Kidney (tissue), 14 donors: ENCODE measurements around the gene SEC31A. TPM values are rescaled to one million over a fixed set of nuclear protein-coding genes. Genes with fewer than 3 reads are reported as not detected.

Experiments
- DNase-seq, 5 donors: peaks; one replicate each; pipeline ENCODE4 v3.0.0-alpha.2; 2013 to 2020
- FAIRE-seq: peaks from 2 replicates; lab custom pipeline; 2012; peaks lifted over from hg19 to GRCh38; lab: Jason Lieb, UNC
- H3K27ac ChIP-seq, 2 donors: one replicate each; pipeline ENCODE4 v1.7.0; 2013; ENCODE audit warnings: low read depth in 2 of 2, low read length in 2 of 2, inconsistent platforms in 1 of 2
- H3K27me3 ChIP-seq: one replicate; pipeline ENCODE4 v1.7.1; 2013; ENCODE audit warnings: low read length, inconsistent platforms; ENCODE audit not compliant: control insufficient read depth, insufficient read depth
- H3K36me3 ChIP-seq, 3 donors: one replicate each; pipeline versions ENCODE4 v1.7.0 to v1.7.1; 2013; ENCODE audit warnings: low read length in 3 of 3, control low read depth in 1 of 3, inconsistent platforms in 1 of 3; ENCODE audit not compliant: insufficient read depth in 3 of 3, control insufficient read depth in 2 of 3
- H3K4me1 ChIP-seq, 3 donors: one replicate each; pipeline versions ENCODE4 v1.7.0 to v1.7.1; 2013; ENCODE audit warnings: low read length in 3 of 3, inconsistent platforms in 1 of 3, low read depth in 1 of 3; ENCODE audit not compliant: control insufficient read depth in 2 of 3, insufficient read depth in 2 of 3
- H3K4me3 ChIP-seq, 3 donors: one replicate each; pipeline versions ENCODE4 v1.7.0 to v1.8.1; 2013; ENCODE audit warnings: low read length in 3 of 3, control low read depth in 1 of 3, inconsistent platforms in 1 of 3
- H3K9ac ChIP-seq, 3 donors: one replicate each; pipeline versions ENCODE4 v1.7.0 to v1.7.1; 2013; ENCODE audit warnings: low read length in 3 of 3, control low read depth in 1 of 3, inconsistent platforms in 1 of 3
- H3K9me3 ChIP-seq, 3 donors: one replicate each; pipeline versions ENCODE4 v1.7.0 to v1.7.1; 2013; ENCODE audit warnings: low read length in 3 of 3, control low read depth in 1 of 3, inconsistent platforms in 1 of 3; ENCODE audit not compliant: control insufficient read depth in 2 of 3, insufficient read depth in 1 of 3
- intact Hi-C: fragments of 100-400 bp; cut with DNase I; formaldehyde crosslinking; loops from one replicate; pipeline ENCODE4 v1.11.1; 2022
- polyA plus RNA-seq: library from polyadenylated mRNA; stranded (reverse); fragments of 350-450 nt; fragmentation: Illumina TruSeq; extraction: RNeasy Lipid Tissue Mini Kit (QIAGEN cat#74804); gene quantifications from one replicate; pipeline ENCODE4 v1.2.3, GENCODE V29; 2014; ENCODE audit warnings: low read depth, low replicate concordance; ENCODE audit not compliant: insufficient read depth
- total RNA-seq: library from RNA; stranded (reverse); fragmentation: NEBNext Ultra II Directional; extraction: Animal tissue kit (Norgen Biotek cat#: 25700); gene quantifications from one replicate; pipeline ENCODE4 v1.2.1, GENCODE V29; 2021
- TF ChIP-seq, protein P1 (sequence below): IDR thresholded peaks from 3 replicates; pipeline ENCODE4 v1.5.1; 2012; ENCODE audit warnings: mild to moderate bottlenecking, moderate library complexity, borderline replicate concordance; ENCODE audit not compliant: insufficient read depth; ENCODE audit errors: extremely low read depth
- donor health status: control.
- donor health status: control.
- donor health status: control.
- donor health status: control.
- donor health status: control.
- donor health status: DM: yes; HTN: yes; CAD: no.
- donor health status: Normal renal cell carcinoma (clear cell type).

SEC31A gene
- total and polyA plus RNA-seq, 2 donors from 2014 or later, result 104 to 204 TPM

- no peaks in the 10 kb centered on the region for H3K9me3 ChIP-seq
- peak overlapping the region in 1 of 2 donors; percentile 12 for H3K27ac ChIP-seq
- no peak for FAIRE-seq
- no peak overlapping the region for H3K9ac ChIP-seq
- no peak overlapping the region for H3K4me3 ChIP-seq
- peaks cover 2 to 16% (median 15%) of the 10 kb centered on the region in 3 donors for H3K4me1 ChIP-seq
- no peaks in the 10 kb centered on the region for H3K36me3 ChIP-seq
- H3K27me3 ChIP-seq, result no peaks in the 10 kb centered on the region
- TF ChIP-seq, protein P1, sequence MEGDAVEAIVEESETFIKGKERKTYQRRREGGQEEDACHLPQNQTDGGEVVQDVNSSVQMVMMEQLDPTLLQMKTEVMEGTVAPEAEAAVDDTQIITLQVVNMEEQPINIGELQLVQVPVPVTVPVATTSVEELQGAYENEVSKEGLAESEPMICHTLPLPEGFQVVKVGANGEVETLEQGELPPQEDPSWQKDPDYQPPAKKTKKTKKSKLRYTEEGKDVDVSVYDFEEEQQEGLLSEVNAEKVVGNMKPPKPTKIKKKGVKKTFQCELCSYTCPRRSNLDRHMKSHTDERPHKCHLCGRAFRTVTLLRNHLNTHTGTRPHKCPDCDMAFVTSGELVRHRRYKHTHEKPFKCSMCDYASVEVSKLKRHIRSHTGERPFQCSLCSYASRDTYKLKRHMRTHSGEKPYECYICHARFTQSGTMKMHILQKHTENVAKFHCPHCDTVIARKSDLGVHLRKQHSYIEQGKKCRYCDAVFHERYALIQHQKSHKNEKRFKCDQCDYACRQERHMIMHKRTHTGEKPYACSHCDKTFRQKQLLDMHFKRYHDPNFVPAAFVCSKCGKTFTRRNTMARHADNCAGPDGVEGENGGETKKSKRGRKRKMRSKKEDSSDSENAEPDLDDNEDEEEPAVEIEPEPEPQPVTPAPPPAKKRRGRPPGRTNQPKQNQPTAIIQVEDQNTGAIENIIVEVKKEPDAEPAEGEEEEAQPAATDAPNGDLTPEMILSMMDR, result no peak
- no peak for DNase-seq
- intact Hi-C loops, result no loop called here
These were observed 108.2 kb downstream of the SEC31A start for GRCh38 chr4:82782626-82783345.

- no peak for FAIRE-seq
- Histone ChIP-seq H3K9me3 (no peaks in the 10 kb centered on the region), H3K36me3 (no peaks in the 10 kb centered on the region), H3K27ac (peak overlapping the region; percentile 45 to 68), H3K4me3 (no peak overlapping the region), H3K27me3 (no peaks in the 10 kb centered on the region), H3K9ac (no peak overlapping the region), H3K4me1 (peaks cover 2 to 24% (median 18%) of the 10 kb centered on the region in 3 donors)
- peak; percentile 76 to 92 (median 85) for DNase-seq
- TF ChIP-seq, protein P1, result no peak
- intact Hi-C loops, result no loop called here
These were observed 110.2 kb downstream of the SEC31A start for GRCh38 chr4:82780752-82781231.

DNA sequence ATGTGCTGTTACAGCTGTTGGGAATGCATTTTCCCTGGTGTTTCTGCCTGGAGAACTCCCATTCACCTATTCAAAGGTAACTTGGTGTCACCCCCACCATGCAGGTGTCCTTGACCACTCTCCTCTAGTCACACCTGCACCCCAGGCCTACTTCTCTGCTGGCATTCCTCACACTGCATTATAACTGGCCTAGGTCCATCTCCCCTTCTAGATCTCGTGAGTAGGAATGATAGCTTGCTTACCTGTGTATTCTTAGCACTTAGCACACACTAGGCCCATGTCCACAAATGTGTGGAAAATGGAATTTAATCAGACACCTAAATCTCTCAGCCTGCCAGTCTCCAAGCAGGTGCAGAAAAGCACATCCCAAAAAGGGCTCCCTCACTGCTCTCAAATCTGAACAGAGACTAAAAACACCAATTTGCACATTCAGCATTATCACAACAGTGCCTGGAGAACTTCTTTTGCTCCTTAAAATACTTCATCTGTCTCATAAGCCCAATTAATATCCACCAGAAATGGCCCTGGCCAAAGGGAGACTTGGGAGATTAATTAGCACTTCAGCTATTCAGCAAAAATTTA is 110.7 kb downstream of the SEC31A start:
- DNase-seq (no peak), FAIRE-seq (no peak)
- TF ChIP-seq, protein P1, result no peak
- H3K4me3 ChIP-seq, result no peak overlapping the region
- H3K9me3 ChIP-seq, result no peaks in the 10 kb centered on the region
- H3K4me1 ChIP-seq, result peaks cover 2 to 25% (median 19%) of the 10 kb centered on the region in 3 donors
- H3K9ac ChIP-seq, result no peak overlapping the region
- peak overlapping the region; percentile 5 to 68 for H3K27ac ChIP-seq
- no peaks in the 10 kb centered on the region for H3K36me3 ChIP-seq
- intact Hi-C loops, result no loop called here
- H3K27me3 ChIP-seq, result no peaks in the 10 kb centered on the region
